CD4-positive, alpha-beta T cell treated with Interferon gamma for 1 hour (primary cell): ENCODE data around the gene NF1.
"Not testable (repeated sequence)": the region's sequence is repeated elsewhere in the genome, so short reads cannot be mapped to it uniquely, and the experiment has no call there.

Source experiments
- DNase-seq: peaks from one replicate; pipeline ENCODE4 v3.0.0-alpha.2; 2020

The NF1 gene

DNA sequence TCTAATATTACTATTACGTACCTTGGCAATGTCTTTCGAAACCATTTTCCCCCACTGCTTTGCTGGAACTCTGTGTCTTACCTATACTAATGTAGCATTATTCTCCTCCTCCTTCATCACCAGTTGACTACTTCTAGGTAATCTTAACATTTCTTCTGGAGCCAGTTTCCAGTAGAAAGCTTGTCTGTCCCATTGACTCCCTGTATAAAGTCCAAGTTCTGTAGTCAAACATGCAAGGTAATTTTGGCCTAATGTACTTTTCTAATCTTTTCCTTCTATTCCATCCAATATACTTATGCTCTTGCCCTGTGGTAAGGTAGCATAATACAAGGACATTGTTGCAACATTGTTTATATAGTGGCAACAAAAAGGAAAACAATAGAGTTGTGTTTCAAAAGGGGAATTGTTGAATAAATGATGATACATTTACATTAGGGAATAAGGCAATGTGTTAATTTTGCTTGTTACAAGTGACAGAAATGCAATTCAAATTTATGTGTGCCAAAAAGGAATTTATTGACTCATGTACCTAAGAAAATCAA, 174.3 kb downstream of the NF1 start:
- DNase-seq, result no peak

DNA sequence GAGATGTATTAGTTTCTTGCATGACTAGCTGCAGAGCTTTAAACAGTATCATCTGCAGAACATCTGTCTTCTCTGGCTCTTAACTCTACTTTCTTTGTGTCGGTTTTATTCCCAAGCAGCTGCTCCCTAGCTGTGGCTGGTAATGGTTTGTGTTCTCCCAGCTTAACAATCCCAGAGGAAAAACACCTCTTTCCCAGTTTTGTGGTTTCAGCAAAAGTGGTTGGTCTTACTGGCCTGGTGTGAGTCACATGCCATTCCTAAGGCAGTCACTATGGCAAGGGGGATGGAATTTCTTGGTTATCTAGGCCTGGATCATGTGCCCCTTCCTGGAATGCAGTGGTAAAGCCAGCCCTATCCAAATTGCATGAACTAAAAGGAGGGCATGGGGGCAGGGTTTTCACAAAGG, 174.8 kb downstream of the NF1 start:
- DNase-seq, result no peak

DNA sequence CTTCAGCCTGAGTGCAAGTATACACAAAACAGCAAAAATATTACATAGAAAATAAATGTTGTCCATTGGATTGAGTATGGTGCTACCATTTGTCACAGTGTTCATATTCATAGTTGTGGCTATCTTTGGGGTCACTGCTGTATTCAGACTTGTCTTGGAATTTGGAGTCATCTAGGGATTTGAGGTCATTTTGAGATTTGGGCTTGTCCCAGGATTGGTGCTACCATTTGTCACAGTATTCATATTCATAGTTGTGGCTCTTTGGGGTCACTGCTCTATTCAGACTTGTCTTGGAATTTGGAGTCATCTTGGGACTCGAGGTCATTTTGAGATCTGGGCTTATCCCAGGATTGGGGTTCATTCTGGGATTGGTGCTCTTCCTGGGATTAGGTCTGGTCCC, 177.5 kb downstream of the NF1 start:
- no peak for DNase-seq

DNA sequence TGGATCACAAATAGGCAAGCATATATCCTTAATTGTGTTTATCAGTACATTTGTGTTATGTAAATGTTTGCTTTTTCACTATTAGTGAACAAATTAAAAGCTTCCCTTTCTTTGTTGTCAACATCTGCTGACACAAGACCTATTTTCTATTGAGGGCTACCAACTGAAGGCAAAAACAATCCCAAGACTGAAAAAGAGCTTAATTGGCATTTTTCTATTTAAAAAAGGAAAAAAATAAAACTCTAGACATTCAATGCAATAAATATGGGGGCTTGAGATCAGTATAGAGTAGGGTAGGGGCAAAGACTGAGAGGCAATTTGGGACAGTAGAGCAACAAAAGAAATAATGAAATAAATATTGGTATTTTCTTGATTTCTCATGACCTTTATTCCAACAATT, 178.0 kb downstream of the NF1 start:
- DNase-seq, result no peak

DNA sequence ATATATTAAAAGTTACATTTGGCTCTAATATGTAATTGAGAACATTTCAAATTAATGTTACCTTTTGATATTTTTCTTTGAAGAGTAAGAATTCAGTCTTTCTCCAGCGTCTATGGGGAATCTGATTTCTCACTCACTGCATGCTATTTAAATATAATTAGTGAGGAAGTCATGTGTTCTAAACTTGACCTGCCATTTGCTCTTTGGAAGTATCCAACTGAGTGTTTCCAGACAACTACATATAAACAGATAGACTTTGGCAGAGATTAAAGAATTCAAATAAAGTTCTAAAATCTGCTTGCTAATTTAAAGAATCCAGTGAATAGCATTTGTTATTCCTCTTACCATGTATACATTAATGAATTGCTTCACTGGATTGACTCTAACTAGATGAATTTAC, 178.7 kb downstream of the NF1 start:
- DNase-seq, result no peak

DNA sequence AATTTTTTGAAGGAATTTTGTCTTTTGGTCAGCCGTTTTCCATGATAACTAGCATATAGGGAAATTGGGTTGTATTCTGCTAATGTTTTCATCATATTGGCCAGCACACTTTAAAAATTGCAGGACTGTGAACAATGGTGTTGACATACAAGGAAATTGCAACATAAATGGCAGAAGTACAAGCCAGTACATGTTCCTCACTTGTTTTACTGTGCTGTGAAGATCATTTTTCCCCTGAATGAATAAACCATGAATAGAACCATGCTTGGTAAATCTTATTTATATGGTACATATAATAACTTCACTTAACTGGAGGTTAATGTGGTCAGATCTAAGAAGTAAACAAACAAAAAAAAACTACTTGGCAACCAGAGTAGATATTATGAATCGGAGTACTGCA, 179.5 kb downstream of the NF1 start:
- DNase-seq, result no peak

DNA sequence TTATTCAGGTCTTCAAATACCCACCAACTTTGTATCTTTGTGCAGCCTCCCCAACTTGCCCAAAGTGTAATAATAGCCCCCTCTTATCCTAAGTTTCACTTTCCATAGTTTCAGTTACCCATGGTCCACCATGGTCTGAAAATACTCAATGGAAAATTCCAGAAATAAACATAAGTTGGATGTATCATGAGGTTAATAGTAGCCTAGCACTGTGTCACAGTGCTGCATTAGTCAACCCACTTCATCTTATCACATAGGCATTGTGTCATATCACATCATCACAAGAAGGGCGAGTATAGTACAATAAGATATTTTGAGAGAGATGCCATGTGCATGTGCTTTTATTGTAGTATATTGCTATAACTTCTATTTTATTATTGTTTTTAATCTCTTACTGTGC, 180.3 kb downstream of the NF1 start:
- DNase-seq, result no peak

DNA sequence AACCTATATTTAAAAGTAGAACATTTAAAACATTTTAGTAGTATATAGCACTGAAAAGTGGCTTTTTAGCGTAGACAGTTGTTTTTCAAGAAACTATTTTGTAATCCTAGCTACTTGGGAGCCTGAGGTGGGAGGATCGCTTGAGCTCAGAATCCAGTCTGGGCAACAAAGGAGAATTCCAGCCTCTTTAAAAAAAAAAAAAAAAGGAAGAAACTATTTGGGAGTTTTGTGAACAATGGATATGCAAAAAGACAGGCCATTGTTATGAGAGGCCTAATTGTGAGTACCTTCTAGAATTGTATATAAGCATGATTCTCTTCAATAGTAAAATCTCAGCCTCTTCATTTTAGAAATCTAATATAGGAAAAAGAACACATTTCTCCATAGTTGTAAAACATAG, 184.6 kb downstream of the NF1 start:
- DNase-seq, result no peak

DNA sequence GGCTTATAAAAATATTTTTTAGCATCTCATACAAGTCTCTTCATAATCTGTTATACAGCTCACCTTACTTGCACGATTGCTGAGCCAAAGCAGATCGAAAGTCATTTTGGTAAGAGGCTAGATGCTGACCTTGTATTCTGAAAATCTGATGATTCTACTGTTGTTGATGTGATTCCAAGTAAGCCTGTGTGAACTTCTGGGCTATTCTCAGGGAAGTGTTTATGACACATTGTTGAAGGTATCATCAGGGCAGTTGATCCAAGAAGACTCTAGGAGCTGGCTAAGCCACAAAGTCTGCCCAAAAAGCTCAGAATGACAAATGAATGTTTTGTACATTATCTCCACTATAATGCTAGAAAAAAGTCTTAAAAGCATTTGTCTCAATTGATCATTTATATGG, 186.3 kb downstream of the NF1 start:
- DNase-seq, result no peak

DNA sequence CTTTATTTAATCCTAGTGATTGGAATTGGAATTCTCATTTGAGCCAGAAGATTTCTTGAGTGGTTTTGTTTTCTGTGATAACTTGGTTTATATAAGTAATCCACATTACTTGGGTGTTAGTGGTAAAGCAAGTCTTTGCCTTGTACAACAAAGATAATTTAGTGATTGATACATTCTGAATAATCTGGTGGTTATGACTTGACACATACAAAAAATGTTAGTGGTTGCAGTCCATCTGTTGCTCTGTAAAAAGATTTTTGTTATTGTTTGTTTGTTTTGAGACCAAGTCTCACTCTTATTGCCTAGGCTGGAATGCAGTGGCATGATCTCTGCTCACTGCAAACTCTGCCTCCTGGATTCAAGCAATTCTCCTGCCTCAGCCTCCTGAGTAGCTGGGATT, 189.1 kb downstream of the NF1 start:
- DNase-seq, result no peak

DNA sequence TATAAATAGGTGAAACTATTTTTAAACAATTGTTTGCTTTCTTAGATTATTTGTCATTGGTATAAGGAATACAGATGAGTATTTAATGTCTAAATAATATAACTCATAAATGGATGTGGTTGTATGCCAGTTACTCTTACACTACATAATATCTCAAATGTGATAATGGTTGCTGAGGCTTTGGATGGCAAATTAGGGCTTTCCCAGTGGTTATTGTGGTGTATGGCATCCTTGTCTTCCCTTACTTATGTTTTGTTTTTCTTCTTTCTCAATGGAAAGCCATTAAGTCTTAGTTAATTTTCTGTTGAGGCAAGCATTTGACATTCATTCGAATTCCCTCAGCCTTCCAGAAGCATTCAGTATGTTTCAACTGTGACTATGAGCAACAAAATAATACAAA, 191.8 kb downstream of the NF1 start:
- no peak for DNase-seq

DNA sequence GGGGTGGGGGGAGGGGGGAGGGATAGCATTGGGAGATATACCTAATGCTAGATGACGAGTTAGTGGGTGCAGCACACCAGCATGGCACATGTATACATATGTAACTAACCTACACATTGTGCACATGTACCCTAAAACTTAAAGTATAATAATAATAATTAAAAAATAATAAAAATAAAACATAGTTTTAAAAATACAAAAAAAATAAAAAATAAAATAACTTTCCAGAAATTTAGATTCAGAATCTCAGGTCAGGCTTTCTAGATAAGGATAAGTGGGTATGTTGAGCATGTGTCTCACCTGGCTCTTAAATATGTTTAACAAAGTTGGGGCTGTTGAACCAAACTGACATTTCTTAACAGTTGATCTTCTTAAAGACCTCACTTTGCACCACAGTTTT, 193.2 kb downstream of the NF1 start:
- not testable (repeated sequence) for DNase-seq

DNA sequence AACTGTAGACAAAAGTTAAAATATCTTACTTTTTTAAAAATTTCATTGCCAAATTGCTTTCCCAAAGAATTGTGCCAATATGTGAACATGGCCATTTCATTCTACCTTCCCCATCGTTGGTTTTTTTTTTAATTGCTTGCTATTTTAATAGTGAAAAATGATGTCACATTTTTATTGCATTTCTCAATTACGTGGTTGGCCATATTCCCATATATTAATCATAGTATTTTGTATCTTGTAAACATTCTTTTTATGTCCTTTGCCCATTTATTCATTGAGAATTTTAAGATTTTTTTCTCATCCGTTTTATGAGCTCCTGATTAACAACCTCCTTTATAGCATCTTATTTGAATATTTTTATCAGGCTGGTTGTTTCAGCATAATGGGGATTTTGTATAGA, 195.0 kb downstream of the NF1 start:
- no peak for DNase-seq

DNA sequence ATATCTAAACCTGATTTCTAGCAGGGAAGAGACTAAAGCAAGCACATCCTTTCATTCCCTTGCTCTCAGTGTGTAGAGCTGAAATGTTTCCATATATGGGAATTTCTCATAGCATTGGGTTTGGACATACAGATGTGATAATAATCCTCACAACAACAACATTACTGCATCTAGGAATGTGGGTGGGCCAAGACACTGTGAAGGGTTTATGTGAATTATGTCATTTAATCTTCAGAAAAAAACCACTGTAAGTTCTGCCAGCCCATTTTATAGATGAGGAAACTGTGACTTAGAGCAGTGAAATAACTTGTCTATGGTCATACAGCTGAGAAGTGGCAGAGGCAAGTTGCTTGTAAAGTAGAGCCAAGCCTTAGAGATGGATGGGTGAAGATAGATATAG, 197.0 kb downstream of the NF1 start:
- DNase-seq, result no peak

DNA sequence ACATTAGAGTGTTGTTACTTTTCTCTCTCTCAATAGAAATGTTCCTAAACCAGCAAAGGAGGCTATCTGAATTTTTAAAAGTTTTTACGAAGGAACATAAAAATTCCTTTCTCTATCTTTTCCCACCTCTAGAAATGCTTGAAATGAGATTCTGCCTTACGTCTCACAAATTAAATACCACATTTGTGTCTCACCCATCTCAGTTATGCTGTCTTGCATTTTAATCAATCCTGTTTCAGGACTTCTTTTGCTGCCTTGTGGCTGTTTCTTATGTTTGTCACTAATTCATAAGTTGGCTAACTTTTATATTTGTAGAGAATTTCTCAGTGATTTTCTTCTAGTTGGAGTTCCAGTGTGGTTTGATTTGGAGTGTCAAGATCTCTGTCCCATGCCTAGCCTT, 198.8 kb downstream of the NF1 start:
- no peak for DNase-seq

DNA sequence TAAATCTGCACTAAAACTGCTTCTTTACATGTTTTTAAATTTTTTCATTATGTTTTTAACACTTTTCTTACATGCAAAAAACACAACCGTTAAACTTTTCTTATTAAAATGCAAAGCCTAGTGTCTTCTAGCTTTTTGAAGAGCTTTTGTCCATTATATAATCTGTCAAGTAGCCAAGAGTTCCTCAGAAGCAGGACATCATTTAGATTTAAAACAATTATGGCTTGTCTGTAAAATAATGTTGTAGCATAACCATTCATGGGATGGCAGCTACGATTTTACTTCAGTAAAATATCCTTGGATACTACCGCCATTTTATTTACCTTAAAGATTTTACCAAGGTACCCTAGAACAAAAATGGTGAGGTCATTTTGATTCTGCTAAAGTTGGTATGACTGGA, 199.5 kb downstream of the NF1 start:
- DNase-seq, result no peak

DNA sequence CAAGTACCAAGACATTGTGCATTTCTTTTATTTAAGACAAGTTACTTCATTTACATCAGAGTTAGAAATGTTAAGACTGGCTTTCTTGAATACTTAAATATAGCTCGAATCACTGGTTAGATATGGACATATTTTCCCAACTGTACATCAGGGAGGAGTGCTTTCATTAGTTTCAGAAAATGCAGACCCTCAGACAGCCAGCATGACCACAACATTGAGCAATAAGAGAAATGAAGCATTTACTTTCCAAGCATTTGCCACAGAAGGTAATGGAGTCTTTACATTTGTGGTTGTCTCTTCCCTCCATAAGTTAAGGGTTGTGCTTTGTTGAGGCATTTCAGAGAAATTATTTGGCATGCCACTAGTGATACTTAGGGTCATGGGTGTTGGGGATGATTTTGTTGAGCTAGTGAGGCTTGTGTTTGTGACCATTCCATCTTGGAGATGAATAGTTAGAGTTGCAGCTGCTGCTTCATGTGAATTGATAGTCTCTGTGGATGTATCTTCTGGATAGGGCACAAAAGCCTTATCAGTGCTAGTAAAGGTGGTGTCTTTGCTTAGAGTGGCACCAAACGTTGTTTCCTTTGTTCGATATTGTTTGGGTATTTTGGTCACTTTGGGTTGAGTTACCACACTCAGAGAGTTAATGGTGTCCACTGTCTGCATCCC, 200.2 kb downstream of the NF1 start:
- DNase-seq, result no peak

DNA sequence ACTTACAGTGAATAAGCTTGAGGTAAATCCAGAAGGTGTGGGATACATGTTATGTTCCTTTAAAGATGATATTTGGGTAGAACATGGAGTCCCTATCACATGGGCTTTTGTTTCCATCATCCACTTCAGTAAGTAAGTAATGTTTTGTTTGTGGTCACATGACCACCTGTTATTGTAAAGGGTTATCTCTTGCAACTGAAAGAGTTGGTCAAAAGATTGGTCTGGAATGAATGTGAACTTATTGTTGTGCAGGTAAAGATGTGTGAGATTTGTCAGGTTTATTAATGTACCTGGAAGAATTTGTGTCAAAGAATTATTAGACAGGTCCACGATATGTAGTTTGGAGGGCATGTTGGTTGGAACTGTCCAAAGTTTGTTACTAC, 200.7 kb downstream of the NF1 start:
- no peak for DNase-seq

DNA sequence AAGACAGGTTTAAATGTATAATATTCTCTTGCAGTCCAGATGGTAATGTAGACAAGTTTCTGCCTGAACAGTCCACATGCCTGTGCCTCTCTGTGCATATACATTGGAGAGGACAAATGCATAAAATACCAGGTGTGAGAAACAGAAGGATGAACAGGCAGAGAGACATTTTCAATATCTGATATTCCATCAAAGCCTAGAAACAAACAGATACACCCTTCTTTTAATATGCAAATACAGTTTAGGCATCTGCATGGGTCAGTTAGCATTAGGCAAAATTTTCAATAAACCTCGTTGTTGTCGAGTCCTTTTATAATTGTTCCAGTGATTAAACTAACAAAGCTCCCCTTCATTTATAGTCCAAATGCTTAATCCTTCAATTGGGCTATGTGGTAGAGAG, 201.4 kb downstream of the NF1 start:
- no peak for DNase-seq

DNA sequence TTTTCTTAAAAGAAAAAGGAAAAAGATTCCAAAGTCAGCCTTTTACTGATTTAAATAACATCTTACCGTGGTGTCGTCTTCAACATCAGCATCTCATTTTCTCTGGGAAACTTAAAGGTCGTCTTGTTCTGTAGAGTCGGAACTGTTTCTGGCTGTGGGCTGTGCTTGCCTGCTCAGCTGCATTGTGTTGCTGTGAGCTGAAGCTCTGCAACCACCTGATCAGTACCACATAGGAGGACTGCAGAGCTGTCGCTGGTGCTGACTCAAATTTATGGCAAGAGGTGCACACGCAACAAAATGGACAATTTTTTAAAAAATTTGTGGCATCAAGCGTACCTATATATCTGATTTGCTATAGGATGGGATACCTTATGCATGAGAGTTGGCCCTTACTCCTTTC, 202.3 kb downstream of the NF1 start, which contains the start of gene OMG:
OMG (minus strand) TSS at position 150 of the 400 bp plus-strand sequence. CDS start 908 bp downstream, outside the sequence.
- DNase-seq, result no peak

DNA sequence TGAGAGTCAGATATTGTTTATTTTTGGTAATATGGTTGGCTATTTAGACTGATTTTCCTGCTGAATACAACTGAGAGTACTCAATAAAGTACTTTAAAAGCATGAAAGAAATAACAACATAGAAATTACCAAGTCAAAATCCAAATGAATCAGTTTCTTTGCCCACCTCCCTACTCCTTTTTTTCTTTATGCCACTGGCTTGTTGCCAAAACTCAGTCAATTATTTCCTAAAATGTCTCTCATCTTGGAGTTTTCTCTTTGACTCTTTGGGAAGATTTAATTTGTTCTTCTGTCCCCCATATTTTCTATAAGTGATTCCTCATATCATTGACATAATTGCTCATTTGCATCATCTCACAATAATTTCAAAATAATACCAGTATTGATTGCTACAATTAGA, 204.8 kb downstream of the NF1 start:
- no peak for DNase-seq

DNA sequence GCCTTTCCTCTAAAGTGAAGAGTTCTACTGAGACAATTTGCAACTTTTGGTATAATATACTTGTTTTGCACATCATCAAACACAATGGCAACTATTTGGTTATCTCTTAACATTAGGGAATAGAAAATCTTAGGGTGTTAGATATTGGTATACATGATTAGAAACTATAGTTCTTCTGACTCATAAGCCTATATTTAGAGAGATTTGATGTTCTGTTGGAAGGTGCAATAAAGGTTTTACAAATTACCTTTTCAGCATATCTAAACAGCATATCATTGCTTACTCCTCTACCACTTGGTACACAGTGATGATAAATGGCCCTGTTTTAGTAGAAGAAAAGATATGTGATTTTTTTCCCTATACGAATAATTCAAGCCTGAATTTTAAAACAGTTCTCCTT, 212.9 kb downstream of the NF1 start:
- no peak for DNase-seq

DNA sequence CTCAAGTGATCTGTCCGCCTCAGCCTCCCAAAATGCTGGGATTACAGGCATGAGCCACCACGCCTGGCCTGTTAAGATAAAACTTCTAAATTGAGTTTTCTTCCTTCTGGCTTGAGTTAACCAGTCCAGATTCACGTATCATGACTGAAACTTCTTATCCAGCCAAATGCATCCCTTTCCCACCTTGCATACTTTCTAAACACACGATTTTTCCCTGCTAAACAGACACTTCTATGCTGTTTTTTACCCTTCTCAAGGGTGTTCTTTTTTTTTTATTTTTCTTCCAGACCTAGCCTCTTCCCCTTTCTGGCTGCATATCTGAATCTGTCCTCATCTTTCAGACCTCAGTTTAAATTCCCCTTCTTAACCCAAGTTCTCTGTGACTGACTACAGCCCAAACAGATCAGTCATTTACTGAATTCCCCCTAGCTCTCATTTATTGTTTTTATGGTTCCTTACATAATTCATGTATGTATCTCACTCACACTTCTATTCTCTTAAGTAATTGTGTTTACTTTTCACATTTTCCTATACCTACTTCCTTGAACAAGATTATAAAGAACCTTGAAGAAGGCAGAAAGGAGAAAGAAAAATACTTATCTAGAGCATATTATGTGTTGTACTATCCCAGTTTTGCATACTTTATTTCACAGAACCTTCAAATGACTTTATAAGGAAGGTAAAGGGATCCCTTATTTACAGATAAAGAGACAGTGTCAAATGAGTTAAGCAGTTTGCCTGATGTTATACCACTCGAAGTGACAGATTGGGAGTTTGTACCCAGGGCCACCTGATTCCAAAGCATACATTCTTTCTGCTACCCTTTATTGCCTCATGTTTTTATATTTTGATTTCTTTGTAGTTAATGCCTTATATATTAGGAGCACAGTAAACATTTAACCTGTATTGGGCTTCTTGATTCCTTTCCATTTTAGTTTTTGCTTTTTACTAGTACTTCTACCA, 213.9 kb downstream of the NF1 start:
- DNase-seq, result no peak

DNA sequence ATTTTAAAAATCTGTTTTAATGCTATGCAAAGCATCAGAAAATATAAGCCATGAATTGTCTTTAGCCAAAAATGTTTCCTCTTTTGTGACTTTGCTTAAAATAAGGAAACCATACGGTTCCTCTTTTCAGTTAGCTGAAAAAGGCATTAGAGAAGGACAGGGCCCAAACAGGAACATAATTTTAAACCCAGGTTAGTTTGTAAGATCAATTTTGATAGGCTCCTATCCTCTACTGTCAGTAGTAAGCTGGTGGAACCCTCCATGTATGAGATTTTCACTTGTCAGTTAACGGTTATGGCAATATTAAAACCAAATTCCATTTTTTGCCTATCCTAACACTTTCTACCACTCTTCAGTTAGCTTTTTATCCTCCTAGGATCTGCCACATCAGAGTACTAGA, 214.8 kb downstream of the NF1 start:
- no peak for DNase-seq
